GM12875 (cell line): ENCODE results near the gene IL1RAPL1.

ENCODE experiments used
- H3K4me3 ChIP-seq: one replicate; pipeline ENCODE4 v1.5.1; 2011; ENCODE audit warnings: low read depth, low read length, control low read depth
- TF ChIP-seq, protein P1 (sequence below): IDR thresholded peaks from 2 replicates; pipeline ENCODE4 v1.5.1; 2011; ENCODE audit warnings: low read depth, mild to moderate bottlenecking, control low read depth, inconsistent platforms, low read length, moderate library complexity, borderline replicate concordance; ENCODE audit not compliant: insufficient read depth

IL1RAPL1 gene

DNA sequence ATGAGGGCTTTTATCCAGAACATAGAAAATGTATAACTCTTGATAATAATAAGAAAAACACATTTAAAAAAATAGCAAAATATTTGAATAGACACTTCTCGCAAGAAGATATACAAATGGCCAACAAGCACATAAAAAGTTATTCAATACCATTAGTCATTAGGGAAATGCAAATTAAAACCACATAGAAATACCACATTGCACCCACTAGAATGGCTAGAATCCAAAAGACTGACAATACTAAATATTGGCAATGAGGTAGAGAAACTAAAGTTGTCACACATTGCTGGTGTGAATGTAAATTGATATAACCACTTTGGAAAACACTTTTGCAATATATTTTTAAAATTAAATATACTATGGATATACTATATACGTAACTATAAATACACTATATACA, 873.8 kb downstream of the IL1RAPL1 start:
- TF ChIP-seq, protein P1, sequence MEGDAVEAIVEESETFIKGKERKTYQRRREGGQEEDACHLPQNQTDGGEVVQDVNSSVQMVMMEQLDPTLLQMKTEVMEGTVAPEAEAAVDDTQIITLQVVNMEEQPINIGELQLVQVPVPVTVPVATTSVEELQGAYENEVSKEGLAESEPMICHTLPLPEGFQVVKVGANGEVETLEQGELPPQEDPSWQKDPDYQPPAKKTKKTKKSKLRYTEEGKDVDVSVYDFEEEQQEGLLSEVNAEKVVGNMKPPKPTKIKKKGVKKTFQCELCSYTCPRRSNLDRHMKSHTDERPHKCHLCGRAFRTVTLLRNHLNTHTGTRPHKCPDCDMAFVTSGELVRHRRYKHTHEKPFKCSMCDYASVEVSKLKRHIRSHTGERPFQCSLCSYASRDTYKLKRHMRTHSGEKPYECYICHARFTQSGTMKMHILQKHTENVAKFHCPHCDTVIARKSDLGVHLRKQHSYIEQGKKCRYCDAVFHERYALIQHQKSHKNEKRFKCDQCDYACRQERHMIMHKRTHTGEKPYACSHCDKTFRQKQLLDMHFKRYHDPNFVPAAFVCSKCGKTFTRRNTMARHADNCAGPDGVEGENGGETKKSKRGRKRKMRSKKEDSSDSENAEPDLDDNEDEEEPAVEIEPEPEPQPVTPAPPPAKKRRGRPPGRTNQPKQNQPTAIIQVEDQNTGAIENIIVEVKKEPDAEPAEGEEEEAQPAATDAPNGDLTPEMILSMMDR: no peak
- H3K4me3 ChIP-seq: no peak overlapping the region

DNA sequence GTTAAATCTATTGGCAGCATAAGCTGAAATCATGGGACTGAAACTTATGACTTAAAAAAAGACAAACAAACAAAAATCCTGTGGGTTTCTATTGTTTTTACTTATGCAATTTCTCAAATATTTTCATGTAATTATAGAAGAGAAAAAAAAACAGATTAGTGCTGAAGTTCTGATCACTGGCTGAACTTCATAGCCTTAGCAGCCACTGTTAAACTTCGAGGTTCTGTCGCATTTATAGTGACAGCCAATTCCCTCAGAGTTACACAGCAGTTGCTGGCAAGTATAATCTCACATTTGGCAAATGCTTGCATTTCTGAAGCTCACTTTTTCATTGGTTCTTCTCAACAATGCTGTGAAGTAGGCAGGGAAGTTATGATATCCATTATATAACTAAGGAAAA, 879.2 kb downstream of the IL1RAPL1 start:
- no peak overlapping the region for H3K4me3 ChIP-seq
- TF ChIP-seq, protein P1: no peak

DNA sequence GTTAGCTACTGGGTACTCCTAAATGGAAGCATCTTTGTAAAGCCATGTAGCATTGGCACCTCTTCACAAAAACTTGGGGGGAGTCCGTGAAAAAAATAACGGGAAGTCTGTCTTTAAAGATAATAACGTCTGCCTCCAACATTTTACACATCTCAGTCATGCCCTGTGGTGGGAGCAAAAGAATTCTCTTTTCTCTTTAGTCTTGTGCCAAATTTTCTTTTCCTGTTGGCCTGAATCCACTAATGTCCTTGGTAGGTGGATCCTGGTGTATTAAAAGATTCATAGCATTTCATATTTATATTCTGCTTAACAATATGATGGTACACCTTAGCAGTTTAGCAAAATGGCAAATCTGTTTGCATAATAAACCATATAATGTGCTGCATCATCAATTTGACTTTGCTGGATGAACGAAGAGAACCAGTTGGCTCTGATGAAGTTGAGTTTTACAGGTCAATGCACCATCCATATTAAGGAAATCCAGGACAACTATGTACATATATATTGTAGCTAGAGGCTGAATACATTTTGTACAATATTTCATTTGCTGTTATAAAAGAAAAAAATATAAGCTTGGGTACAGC, 881.8 kb downstream of the IL1RAPL1 start:
- TF ChIP-seq, protein P1: no peak
- H3K4me3 ChIP-seq: no peak overlapping the region

DNA sequence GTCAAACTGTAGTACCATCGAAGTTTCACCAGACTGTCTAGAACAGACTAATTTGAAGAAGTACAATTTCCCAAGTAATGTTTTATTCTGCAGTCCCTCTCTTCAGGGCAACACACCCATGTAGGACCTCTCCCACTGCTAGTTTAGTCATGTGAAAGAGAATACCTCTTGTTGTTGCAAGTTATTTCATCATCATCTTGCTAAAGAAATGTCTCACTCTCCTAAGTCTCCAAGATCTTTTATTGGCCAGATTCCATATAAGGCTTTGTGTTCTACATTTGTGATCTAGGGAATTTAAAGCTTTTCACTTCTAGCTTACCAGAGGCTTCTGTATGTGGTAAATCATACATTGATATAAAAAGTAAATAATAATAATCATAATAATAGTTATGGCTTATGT, 882.8 kb downstream of the IL1RAPL1 start:
- H3K4me3 ChIP-seq: no peak overlapping the region
- TF ChIP-seq, protein P1: no peak

DNA sequence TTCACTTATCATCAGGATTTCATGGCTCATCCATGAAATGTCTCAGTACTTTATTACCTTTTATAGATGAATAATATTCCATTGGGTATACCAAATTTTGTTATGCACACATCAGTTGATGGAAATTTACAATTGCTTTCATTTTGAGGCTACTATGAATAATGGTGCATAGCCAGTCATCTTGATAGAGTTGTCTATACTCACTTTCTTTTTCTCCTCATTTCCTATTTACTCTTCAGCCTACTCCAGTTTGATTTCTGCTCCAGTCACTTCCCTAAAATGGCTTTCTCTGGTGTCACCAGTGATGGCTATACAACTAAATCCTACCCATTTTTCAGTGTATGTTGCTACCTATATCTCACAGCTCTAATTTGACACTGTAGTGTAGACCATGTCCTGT, 884.6 kb downstream of the IL1RAPL1 start:
- H3K4me3 ChIP-seq: no peak overlapping the region
- TF ChIP-seq, protein P1: no peak

DNA sequence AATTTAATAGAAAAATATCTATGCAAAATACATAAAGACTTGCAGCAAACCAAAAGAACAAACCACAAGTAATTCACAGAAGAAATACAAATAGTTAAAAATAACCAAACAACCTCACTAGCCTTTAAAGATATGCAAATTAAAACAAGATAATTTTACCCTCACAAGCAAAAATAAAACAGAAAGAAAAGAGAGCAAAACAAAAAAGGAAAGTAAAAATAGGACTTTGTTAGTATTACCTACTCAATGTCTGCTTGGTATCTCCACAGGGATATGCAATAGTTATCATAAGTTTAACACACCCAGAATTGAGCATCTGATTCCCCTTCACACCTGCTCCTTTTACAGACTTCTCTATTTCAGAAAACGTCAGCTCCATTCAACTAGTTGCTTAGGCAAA, 890.6 kb downstream of the IL1RAPL1 start:
- peak overlapping the region; percentile 58 for H3K4me3 ChIP-seq
- TF ChIP-seq, protein P1: no peak

DNA sequence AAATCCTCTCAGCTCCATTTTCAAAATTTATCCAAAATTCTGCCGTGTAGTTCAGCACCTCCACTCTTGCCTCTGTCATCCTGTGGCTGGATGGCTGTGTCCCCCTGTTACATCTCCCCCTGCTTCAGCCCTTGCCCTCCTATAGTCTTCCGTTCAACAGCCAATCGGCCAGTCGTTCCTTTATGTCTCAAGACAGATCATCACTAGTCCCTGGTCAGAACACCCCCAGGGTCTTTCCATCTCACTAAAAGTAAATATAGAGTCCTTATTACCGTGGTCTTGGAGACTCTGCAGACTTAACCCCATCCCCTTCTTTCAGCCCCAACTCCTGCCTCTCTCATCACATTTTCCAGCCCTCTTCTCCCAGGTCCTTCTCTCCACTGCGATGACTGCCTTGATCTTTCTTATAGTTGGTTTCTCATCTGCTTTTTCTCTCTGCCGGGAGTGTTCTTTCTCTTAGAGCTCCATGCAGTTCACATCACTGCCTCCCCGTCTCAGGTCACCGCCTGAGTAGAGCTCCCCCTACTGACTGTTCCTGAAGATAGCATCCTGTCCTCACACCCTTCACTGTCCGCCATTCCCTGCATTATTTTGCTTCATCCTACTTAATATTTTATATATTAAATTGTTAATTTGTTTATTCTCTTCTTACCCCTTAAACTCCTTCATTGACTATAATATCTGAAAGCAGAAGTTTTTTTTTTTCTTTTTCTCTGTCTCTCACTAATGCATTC, 891.3 kb downstream of the IL1RAPL1 start:
- H3K4me3 ChIP-seq: peak overlapping the region; percentile 58
- TF ChIP-seq, protein P1: peak; percentile 82
